ENCODE measurements around the gene CEP57.
"Not testable (repeated sequence)": the region's sequence is repeated elsewhere in the genome, so short reads cannot be mapped to it uniquely, and the experiment has no call there.

The CEP57 gene

DNA sequence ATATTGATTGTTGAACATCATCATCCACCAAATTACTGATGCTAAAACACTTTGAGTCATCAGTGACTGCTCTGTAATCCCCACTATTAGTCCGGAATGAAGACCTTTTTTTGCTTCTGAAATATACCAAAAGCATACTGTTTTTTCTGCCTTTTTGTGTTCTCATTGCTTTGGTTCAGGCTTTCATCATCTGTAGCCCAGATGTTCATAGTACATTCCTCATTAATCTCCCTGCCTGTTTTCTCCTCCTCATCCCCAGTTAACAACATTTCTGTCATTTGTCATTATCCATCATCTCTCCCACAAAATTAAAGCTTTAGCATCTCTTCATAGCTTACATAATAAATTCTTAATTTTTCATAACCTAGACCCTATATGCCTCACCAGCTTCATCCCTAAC is 9.2 kb downstream of the CEP57 start:
- peak; percentile 19 for DNase-seq

DNA sequence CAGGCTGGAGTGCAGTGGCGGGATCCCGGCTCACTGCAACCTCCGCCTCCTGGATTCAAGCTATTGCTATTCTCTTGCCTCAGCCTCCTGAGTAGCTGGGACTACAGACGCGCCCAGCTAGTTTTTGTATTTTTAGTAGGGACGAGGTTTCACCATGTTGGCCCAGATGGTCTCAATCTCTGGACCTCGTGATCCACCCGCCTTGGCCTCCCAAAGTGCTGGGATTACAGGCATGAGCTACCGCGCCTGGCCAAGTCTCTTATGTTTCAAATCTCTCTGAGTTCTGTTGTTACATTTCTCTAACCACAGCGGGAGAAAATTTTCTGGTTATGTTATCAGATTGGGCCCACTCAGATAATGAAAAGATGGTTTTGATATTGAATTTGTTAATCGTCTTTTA is 10.1 kb downstream of the CEP57 start:
- DNase-seq: no peak

DNA sequence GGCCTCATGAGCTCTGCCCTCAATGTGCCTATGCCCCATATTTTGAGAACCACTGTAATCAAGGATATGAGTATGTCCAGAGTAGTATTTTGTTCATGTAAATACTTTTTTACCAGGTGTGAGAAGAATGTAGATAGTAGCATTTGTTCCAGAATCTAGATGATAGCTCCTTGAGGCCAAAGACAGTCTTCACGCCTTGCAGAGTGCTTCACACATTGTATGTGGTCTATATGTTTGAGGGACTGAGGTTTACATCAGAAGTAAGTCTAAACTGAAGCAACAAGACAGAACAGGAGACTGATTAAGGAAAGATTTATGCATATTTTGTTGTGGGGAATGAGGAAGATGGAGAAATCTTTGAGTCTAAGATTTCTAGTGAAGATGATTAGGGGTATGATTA is 12.5 kb downstream of the CEP57 start:
- DNase-seq: no peak

DNA sequence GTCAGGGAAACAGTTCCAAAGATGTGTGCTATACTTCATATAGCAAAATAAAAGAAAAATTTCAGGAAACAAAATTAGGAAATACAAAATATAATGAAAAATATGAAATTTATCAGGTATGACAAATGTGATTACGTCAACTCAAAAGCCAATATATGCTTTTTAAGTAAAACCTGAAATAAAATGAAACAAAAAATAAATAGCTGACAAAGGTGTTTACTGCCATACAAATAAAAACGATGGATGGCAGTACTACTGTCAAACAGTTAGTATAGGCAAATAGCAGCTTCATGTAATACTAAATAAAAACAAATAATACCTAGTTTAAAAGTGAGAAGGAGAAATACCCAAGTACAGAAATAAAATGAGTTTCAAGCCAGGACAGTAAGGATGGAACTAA is 13.7 kb downstream of the CEP57 start:
- no peak for DNase-seq

DNA sequence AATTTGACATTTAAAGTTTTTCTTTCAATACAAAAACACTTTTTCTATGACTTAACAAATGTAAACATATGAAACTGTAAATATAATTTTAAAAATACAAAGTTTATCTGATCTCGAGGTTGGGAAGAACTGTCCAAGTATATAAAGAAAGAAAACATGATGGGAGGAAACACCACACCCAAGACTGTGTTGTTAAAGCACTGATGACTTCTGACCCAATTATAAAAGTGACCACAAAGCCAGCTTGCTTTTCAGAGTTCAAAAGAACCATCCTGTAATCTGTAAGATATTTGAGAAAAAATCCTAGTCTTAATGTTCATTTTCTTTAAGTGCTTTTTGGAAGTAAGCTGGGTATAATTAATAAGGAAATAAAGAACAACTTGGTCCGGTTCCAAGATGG is 15.6 kb downstream of the CEP57 start:
- no peak for DNase-seq

DNA sequence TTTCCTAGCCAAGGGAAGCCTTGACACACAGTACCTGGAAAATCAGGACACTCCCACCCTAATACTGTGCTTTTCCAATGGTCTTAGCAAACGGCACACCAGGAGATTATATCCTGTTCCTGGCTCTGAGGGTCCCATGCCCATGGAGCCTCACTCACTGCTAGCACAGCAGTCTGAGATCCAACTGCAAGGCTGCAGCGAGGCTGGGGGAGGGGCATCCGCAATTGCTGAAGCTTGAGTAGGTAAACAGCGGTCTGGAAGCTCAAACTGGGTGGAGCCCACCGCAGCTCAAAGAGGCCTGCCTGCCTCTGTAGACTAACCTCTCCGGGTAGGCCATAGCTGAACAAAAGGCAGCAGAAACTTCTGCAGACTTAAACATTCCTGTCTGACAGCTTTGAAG is 16.2 kb downstream of the CEP57 start:
- not testable (repeated sequence) for DNase-seq

DNA sequence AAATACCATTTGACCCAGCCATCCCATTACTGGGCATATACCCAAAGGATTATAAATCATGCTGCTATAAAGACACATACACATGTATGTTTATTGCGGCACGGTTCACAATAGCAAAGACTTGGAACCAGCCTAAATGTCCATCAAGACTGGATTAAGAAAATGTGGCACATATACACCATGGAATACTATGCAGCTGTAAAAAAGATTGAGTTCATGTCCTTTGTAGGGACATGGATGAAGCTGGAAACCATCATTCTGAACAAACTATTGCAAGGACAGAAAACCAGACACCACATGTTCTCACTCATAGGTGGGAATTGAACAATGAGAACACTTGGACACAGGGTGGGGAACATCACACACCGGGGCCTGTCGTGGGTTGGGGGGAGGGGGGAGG is 20.8 kb downstream of the CEP57 start:
- not testable (repeated sequence) for DNase-seq

DNA sequence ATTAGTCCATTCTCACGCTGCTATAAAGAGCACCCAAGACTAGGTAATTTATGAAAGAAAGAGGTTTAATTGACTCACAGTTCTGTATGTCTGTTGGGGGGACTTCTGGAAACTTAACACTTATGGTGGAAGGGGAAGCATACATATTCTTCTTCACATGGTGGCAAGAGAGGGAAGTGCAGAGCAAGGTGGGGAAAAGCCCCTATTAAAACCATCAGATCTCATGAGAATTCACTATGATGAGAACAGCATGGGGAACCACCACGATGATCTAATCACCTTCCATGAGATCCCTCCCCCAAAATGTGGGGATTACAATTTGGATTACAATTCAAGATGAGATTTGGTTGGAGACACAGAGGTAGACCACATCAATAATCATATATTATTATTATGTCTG is 25.7 kb downstream of the CEP57 start:
- no peak for DNase-seq

DNA sequence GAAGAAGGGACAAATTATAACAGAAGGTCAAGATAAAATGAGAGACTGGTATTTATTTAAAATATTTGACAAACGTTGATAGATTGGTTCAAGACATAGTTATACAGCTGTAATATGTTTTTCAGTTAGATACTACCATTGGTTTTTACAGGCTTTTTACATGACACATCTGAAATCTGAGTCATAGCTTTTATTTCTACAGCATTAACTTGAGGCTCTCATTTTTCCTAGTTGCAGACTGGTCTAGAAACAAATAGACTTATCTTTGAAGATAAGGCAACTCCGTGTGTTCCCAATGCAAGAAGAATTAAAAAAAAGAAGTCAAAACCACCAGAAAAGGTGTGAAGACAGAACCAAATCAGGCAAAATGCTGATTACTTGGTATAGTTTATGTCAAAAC is 31.3 kb downstream of the CEP57 start:
- DNase-seq: peak; percentile 37

DNA sequence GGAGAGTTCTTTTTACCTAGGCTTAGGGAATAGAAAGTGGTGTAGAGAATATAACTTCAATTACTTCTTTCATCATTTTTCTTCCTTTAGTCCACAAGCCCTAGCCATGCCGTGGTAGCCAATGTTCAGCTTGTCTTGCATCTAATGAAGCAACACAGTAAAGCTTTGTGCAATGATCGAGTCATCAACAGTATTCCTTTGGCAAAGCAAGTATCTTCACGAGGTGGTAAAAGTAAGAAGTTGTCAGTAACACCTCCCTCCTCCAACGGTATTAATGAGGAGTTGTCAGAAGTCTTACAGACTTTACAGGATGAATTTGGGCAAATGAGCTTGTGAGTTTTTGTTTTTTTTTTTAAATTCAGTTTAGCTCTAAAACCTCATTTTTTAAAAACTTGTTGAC is 37.4 kb downstream of the CEP57 start:
- peak; percentile 23 for DNase-seq

DNA sequence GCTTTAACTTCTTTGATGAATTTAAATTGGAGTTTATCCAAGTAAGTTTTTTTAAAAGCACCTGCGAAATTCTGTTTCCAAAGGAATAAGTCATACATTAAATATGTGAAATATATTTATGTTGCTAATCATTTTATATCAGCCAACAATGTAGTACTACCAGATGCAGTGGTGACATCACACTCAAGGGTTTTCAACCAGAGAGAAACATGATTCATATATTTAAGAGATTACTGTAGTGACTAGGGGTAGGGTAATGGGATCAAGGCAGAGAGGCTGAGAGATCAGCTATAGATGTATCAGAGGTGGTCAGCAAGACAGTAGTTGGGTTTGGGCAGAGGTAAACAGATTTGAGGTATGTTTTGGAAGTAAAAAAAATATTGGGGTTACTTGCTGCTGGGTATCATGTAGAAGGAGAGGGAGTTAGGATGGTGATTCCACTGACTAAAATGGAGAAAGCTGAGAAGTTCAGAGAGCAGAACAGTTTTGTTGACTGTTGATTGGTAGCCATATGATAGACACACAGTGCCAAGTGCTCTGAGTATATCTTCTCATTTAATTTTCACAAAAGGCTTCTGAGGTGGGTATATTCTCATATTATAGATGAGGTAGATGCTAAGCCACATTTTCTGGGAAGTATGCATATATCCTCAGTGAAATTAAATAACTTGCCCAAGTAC is 39.4 kb downstream of the CEP57 start:
- DNase-seq: peak; percentile 63

DNA sequence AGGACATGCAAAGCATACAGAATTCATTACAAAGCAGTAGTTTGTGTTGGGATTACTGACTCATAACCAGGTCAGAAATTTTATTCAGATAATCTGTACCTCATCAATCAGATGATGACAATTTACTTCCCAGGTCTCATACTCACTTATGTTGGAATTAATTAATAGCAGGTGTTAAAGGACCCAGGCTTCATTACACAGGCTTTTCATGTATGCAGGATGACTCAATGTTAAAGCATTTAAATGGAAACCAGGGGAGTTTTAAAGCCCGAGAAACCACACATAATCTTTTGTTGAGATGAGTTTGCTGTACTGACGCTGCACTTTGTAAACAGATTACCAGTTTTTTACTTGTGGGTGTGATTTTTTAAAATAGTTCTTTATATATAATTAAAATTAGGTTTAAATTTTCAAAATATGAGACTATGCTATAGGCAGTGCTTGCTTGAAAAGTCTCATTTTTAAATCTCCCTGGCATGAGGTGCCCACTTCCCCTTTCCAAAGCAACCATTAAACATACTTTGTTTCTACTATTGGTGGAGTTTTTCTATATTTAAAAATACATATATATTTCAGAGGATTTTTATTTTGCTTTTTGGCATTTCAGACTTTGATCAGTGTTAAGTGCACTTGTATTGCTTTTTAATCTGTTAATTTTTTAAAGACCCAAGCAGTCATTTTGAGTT is 41.0 kb downstream of the CEP57 start:
- peak; percentile 98 for DNase-seq

DNA sequence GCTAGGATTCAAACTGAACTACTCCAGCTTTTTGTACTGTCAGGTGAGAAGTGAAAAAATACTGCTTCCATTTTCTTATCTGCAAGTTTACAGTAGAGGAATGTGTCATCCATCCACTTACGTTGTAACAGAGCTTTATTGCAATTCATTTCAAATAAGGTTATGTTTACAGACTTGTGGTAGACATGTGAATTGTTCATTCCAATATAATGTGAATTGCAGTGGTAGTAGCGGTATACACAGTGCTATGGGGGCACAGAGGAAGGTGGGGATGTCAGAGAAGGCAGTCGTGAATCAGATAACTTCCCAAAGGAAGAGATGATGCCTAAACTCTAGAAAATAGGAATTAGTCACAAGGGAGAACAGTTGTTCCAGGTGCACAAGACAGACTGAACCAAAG is 42.5 kb downstream of the CEP57 start:
- DNase-seq: peak; percentile 58

DNA sequence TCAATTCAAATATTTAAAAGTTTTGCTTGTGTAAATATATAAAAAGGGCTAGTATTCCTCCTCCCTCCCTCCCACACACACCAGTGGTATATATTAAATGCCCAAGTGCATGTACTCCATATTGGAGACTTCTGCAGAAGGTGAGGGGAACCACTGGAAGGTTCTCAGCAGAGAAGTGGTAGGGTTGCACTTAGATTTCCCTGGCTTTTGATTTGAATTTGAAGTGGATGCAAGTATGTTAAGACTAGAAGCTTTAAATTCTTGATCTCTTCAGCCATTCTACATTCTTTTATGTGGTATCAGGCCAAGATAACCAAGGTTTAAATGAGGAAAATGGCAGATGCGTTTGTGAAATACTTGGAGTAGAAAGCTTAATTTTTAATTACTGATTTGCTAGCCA is 43.1 kb downstream of the CEP57 start:
- no peak for DNase-seq

DNA sequence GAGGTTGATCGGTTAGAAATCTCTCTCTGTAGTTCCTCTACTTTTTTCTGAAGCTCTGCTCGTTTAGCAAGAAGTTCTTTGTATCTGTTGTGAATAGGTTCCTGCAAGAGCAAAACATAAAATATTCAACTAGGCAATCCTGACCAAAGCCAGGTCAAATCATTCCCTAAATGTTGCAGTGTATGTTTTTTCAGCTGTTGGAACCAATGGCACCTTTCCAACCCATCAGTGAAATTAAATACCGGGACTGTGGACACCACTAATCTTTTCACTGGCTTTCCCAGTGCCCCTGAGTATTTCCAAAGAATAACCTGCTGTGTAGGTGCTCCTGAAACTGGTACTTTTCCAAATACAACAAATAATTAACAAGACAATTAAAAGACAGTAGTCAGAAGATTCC is 45.1 kb downstream of the CEP57 start:
- DNase-seq: no peak

DNA sequence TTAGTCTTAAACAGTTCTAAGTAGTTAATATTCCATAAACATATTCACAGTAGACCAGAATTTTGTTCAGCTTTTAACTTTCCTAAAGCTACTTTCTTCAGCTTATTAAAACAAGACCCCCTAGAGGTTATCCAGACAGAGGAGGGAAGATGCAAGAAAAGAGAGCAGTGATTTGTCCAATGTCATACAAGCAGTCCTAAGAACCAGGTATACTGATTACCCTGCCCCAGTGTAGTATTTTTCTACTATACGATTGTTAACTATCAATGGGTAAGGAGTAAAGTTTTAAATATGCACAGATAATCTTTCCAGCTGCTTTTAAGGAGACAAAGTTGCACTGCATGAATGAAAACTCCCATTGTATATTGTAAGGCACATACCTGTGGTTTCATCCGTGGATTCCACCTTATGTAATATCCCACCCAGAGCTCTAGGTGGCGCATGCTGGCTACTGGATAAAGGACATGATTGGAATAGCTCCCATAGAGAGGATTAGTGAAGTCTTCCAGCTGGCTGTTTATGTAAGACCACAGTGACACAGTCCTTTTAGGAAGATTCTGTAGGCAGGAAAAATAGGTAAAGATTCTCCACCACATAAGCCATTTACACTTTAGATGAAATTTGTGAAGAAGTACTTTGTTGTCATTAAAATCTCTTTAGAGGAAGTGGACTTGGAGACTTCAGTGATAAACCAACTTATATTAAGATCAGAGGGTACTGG is 45.6 kb downstream of the CEP57 start:
- peak; percentile 92 for DNase-seq

DNA sequence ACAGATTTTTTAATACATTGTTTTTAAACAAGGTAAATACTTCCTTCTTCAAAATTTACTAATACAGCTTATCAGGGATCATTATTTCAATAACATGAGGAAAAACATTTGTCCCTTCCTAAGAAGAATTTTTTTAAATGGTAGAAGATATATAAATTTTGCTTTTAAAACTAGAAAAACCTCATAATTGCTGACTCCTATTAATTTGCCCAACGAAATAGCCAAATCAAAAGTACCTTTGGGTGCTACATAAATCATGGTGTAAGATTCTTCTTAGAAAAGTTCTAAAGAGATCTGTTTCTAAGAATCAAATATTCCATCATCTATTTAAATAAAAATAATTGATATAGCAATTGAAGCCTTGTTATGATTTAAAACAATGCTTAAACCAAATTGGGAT is 54.9 kb downstream of the CEP57 start:
- no peak for DNase-seq

DNA sequence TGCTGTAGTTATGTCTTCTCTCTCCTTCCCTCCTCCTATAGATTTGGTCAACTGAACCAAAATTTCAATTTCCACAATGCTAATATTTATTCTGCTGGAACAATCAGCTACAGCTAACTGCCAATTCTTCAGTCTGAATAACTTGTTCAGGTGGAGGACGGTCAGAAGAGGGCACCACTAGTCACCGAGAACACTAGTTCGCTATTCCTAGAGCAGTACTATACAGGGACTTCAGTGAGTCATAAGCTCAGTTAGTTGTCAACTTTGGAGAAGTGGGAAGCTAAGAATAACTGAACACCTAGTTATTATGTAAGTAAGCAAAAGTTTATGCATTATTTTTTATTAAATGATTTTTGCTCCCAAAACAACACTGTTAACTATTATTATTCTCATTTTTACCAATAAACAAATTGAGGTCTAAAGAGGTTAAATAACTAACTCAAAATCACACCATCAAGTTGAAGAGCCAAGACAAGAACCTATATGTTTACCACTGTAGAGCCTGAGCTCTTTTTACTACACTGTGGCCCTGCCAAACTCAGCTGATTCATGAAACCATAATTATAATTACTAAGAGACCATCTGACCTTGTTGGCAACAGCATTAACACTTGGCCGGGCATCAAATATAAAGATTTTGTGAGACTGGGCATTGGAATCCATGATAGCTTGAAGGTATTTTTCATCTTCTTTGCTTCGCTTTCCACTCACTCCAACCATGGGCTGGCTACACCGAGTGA is 59.0 kb downstream of the CEP57 start:
- peak; percentile 74 for DNase-seq

DNA sequence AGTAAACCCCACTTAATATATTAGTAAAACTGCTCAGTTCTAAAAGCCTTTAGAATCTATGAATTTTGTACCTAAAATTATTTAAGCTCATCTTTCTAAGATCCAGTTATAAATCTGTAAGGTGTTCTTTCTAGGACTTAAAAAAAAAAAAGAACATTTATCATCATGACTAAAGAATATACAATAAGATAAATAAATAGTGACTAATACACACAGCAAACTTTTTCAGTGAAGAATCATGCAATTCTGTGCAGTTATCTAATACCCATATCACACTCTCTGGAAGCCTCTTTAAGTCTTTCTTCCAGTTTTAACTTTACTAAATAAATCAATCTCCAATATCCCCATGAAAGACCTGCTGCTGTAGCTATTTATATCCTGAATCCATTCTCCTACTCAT is 59.8 kb downstream of the CEP57 start:
- no peak for DNase-seq

DNA sequence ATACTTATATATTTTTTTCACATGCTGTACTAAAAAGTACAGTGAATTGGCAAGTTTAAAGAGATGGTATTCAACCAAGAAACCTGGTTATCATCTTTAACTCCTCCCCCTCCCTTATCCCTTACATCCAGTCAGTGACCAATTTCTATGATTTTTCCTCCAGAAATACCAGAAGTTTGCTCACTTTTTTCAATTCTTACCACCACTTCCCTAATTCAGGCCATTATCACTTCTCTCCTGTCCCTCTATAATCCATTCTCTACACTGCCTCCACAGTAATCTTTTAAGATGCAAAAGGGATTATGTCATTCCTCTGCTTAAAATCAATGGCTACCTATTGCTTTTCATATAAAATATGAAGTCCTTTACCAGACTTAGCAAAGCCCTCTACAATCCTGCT is 62.8 kb downstream of the CEP57 start:
- no peak for DNase-seq

DNA sequence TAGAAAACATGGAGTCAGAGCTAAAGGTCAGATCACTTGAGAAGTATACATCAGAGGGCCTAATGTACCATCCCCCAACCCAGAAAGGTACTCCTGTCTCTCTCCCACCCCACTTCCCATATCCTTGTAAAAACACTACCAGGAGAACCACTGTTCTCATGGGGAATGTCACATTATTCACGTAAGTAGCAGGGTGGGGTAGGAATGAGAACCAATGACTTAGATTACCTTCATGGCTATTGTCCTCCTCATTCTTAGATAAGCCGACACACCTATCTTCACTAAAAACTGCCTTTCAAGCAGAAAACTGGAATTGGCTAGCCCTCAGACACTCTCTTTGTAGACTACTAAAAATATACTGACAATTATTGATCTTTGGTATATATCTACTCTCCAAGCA is 63.6 kb downstream of the CEP57 start:
- no peak for DNase-seq

DNA sequence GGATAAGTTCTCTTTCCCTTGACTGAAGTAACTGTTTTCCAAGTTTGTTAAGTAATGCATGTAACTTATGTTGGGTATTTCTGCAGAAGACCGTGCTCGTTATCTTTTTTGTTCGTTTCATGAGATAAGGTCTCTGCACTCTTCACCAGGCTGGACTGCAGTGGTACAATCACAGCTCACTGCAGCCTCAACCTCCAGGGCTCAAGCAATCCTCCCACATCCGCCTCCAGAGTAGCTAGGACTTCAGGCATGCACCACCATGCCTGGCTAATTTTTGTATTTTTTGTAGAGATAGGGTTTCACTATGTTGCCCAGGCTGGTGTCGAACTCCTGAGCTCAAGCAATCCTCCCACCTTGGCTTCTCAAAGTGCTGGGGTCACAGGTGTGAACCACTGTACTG is 64.1 kb downstream of the CEP57 start:
- DNase-seq: not testable (repeated sequence)

DNA sequence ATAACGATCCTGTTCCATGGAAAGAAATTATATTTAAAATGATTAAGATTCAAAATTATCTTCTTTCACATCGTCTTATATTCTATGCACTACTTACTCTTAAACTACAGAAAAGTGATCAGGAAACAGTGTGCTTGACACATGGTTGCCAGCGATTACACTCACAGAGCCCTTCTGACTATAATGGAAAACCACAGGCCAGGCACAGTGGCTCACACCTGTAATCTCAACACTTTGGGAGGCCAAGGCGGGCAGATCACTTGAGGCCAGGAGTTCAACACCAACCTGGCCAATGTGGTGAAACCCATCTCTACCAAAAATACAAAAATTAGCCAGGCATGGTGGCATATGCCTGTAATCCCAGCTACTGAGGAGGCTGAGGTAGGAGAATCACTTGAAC is 69.7 kb downstream of the CEP57 start:
- DNase-seq: not testable (repeated sequence)

Data from fibroblast of skin of abdomen (primary cell).